PC-9 (cell line): ENCODE results near the gene METTL18.

Source experiments
- EZH2 ChIP-seq: fragments of 200-600 bp; sonication (generic); IDR thresholded peaks from 2 replicates; pipeline ENCODE4 v1.8.0; 2017; ENCODE audit warnings: antibody characterized with exemption, low read depth
- TF ChIP-seq, protein P1 (sequence below): fragments of 200-600 bp; sonication (generic); conservative IDR thresholded peaks from 2 replicates; pipeline ENCODE4 v1.6.1; 2017; ENCODE audit warnings: mixed run types, antibody characterized with exemption, mild to moderate bottlenecking, moderate library complexity

DNA sequence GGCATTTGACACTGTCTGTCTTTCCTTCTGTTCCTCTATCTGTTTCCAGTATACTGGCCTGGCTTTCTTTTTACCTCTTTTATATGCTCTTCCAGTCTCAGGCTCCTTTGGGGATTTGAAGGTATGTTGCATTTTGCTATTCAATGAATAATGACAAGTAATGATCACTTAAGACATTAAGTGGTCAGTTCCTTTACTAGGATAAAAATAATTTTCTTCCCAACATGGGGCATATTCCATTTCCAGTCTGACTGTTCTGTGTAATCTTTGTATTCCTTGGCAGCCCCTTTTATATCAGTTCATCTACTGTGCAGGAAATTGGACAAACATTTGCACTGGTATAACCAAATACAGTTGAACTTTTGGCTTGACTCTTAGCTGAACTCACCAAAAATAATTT is 15.6 kb downstream of the METTL18 start:
- TF ChIP-seq, protein P1, sequence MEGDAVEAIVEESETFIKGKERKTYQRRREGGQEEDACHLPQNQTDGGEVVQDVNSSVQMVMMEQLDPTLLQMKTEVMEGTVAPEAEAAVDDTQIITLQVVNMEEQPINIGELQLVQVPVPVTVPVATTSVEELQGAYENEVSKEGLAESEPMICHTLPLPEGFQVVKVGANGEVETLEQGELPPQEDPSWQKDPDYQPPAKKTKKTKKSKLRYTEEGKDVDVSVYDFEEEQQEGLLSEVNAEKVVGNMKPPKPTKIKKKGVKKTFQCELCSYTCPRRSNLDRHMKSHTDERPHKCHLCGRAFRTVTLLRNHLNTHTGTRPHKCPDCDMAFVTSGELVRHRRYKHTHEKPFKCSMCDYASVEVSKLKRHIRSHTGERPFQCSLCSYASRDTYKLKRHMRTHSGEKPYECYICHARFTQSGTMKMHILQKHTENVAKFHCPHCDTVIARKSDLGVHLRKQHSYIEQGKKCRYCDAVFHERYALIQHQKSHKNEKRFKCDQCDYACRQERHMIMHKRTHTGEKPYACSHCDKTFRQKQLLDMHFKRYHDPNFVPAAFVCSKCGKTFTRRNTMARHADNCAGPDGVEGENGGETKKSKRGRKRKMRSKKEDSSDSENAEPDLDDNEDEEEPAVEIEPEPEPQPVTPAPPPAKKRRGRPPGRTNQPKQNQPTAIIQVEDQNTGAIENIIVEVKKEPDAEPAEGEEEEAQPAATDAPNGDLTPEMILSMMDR, result no peak
- no peak for TF ChIP-seq EZH2
